Esophagus squamous epithelium (tissue), 5 donors: ENCODE results near the gene EMC6. TPM values are rescaled to one million over a fixed set of nuclear protein-coding genes. Genes with fewer than 3 reads are reported as not detected.

Source experiments
- DNase-seq: peaks from one replicate; lab custom pipeline; 2025; lab: John Stamatoyannopoulos, UW
- H3K27ac ChIP-seq, 4 donors: fragments of 200-600 bp; sonication (generic); one replicate each; pipeline ENCODE4 v1.5.1; 2016 to 2019; ENCODE audit warnings: mild to moderate bottlenecking in 1 of 4
- H3K27me3 ChIP-seq, 4 donors: fragments of 200-600 bp; sonication (generic); 1 replicate in 3 of 4; 2 replicates in 1 of 4; pipeline versions ENCODE4 v1.5.1 to v1.6.0; 2017 to 2021; ENCODE audit warnings: antibody characterized with exemption in 1 of 4
- H3K36me3 ChIP-seq, 3 donors: fragments of 200-600 bp; sonication (generic); one replicate each; pipeline ENCODE4 v1.5.1; 2016 to 2019
- H3K4me1 ChIP-seq, 3 donors: fragments of 200-600 bp; sonication (generic); one replicate each; pipeline ENCODE4 v1.5.1; 2017 to 2019
- H3K4me3 ChIP-seq, 4 donors: fragments of 200-600 bp; sonication (generic); 1 replicate in 3 of 4; 2 replicates in 1 of 4; pipeline ENCODE4 v1.5.1; 2016 to 2019; ENCODE audit warnings: mild to moderate bottlenecking in 2 of 4, moderate library complexity in 1 of 4
- H3K9me3 ChIP-seq, 3 donors: fragments of 200-600 bp; sonication (generic); one replicate each; pipeline ENCODE4 v1.5.1; 2016 to 2019
- CTCF ChIP-seq, 6 experiments: fragments of 450-650 bp in 4 of 6; fragments of 200-600 bp in 2 of 6; sonication (generic) in 2 of 6; IDR thresholded peaks; one replicate each; pipeline ENCODE4 v1.5.1; 2016 to 2019; ENCODE audit warnings: antibody characterized with exemption in 6 of 6, mild to moderate bottlenecking in 4 of 6, moderate library complexity in 4 of 6
- POLR2A ChIP-seq, 4 donors: fragments of 450-650 bp; IDR thresholded peaks; one replicate each; pipeline ENCODE4 v1.6.1; 2017; ENCODE audit warnings: antibody characterized with exemption in 4 of 4, mild to moderate bottlenecking in 4 of 4, moderate library complexity in 3 of 4
- WGBS, 2 donors: methylation state at CpG; one replicate each; pipeline ENCODE4 v1.1.5; 2018; 5-methylcytosine and 5-hydroxymethylcytosine counted together
- intact Hi-C: fragments of 100-400 bp; cut with DNase I; formaldehyde crosslinking; loops from one replicate; pipeline ENCODE4 v1.15.0; 2022
- total RNA-seq, 4 donors: library from RNA; depleted of rRNA; stranded (reverse); fragments of >200 nt; gene quantifications; one replicate each; pipeline ENCODE4 v1.1.0, GENCODE V29; 2016
- donor health status: DM: yes; HTN: yes; CAD: no.

The EMC6 gene
- total RNA-seq, 4 donors from 2014 or later = 14.5 to 26.3 (median 19.0) TPM

DNA sequence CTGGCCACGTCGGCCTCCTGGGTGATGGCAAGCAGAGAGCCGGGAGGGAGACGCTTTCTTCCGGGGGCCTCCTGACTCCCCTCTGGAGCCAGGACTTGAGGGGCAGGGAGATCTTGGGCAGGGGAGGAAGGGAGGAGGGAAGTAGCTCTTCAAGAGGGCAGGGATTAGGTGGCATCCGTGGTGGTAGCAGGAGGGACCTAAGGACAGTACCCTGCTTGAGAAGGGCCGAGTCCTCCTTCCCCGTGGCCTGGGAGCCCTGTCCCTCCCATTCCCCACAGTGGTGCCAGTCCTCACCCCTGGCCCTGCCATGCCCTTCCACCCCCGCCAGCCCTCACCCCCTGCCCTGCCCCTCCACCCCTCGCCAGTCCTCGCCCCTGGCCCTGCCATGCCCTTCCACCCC is 12.8 kb upstream of the EMC6 start:
- peaks cover 23 to 44% (median 27%) of the 10 kb centered on the region in 3 donors for H3K4me1 ChIP-seq
- intact Hi-C loops = no loop called here
- H3K9me3 ChIP-seq = no peaks in the 10 kb centered on the region
- WGBS, 2 donors = 64 to 85% methylated on average over 6 of the region's 11 CpGs
- DNase-seq = no peak
- H3K27me3 ChIP-seq = no peaks in the 10 kb centered on the region
- H3K27ac ChIP-seq = no peak overlapping the region
- TF ChIP-seq POLR2A (IDR thresholded peaks at IDR 0.05) = no peak
- H3K36me3 ChIP-seq = peaks cover 0 to 9% (median 0%) of the 10 kb centered on the region in 3 donors
- no peak overlapping the region for H3K4me3 ChIP-seq

DNA sequence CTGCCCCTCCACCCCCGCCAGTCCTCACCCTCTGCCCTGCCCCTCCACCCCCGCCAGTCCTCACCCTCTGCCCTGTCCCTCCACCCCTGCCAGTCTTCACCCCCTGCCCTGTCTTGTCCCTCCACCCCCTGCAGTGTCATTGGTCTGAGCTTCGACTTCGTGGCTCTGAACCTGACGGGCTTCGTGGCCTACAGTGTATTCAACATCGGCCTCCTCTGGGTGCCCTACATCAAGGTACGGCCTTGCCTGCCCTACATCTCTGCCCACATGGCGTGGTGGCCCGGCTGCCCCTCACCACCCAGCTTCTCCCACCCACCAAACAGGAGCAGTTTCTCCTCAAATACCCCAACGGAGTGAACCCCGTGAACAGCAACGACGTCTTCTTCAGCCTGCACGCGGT is 12.3 kb upstream of the EMC6 start:
- 100% methylated on average over 1 of the region's 16 CpGs; no CpG with 5 or more reads in 1 of the 2 donors for WGBS, 2 donors
- no peak for DNase-seq
- H3K4me1 ChIP-seq = peaks cover 23 to 50% (median 27%) of the 10 kb centered on the region in 3 donors
- no peaks in the 10 kb centered on the region for H3K27me3 ChIP-seq
- no peak overlapping the region for H3K27ac ChIP-seq
- H3K9me3 ChIP-seq = no peaks in the 10 kb centered on the region
- TF ChIP-seq POLR2A (IDR thresholded peaks at IDR 0.05) (no peak), CTCF (IDR thresholded peaks at IDR 0.05) (no peak)
- H3K36me3 ChIP-seq = peaks cover 0 to 15% (median 5%) of the 10 kb centered on the region in 3 donors
- H3K4me3 ChIP-seq = no peak overlapping the region
- intact Hi-C loops = no loop called here

GRCh38 chr17:3656755-3657587 is 11.6 kb upstream of the EMC6 start:
- DNase-seq = no peak
- 74 to 84% methylated on average over 6 to 8 of the region's 16 CpGs for WGBS, 2 donors
- Histone ChIP-seq H3K4me3 (no peak overlapping the region), H3K4me1 (peaks cover 23 to 53% (median 27%) of the 10 kb centered on the region in 3 donors), H3K9me3 (no peaks in the 10 kb centered on the region), H3K36me3 (peaks cover 0 to 21% (median 8%) of the 10 kb centered on the region in 3 donors), H3K27me3 (no peaks in the 10 kb centered on the region), H3K27ac (no peak overlapping the region)
- intact Hi-C loops = no loop called here
- TF ChIP-seq CTCF (IDR thresholded peaks at IDR 0.05) (no peak), POLR2A (IDR thresholded peaks at IDR 0.05) (no peak)

GRCh38 chr17:3657588-3657869 is 11.1 kb upstream of the EMC6 start:
- intact Hi-C loops = no loop called here
- H3K4me3 ChIP-seq = no peak overlapping the region
- H3K27me3 ChIP-seq = no peaks in the 10 kb centered on the region
- TF ChIP-seq CTCF (IDR thresholded peaks at IDR 0.05) (no peak), POLR2A (IDR thresholded peaks at IDR 0.05) (no peak)
- peaks cover 23 to 53% (median 27%) of the 10 kb centered on the region in 3 donors for H3K4me1 ChIP-seq
- H3K27ac ChIP-seq = no peak overlapping the region
- DNase-seq = no peak
- 35 to 80% methylated on average over 2 to 7 of the region's 7 CpGs for WGBS, 2 donors
- no peaks in the 10 kb centered on the region for H3K9me3 ChIP-seq
- peaks cover 0 to 27% (median 8%) of the 10 kb centered on the region in 3 donors for H3K36me3 ChIP-seq

- intact Hi-C loops = no loop called here
- TF ChIP-seq POLR2A (IDR thresholded peaks at IDR 0.05) (no peak), CTCF (IDR thresholded peaks at IDR 0.05) (no peak)
- H3K4me1 ChIP-seq = peaks cover 23 to 53% (median 27%) of the 10 kb centered on the region in 3 donors
- H3K27ac ChIP-seq = peak overlapping the region in 3 of 4 donors; percentile 34 to 85 (median 55)
- no peaks in the 10 kb centered on the region for H3K9me3 ChIP-seq
- no peak for DNase-seq
- WGBS, 2 donors = 78 to 82% methylated on average over 9 to 20 of the region's 42 CpGs
- H3K4me3 ChIP-seq = no peak overlapping the region
- H3K27me3 ChIP-seq = no peaks in the 10 kb centered on the region
- peaks cover 0 to 33% (median 10%) of the 10 kb centered on the region in 3 donors for H3K36me3 ChIP-seq
These were observed 10.5 kb upstream of the EMC6 start for GRCh38 chr17:3657874-3658783.
